NB4 (cell line): ENCODE measurements around the gene CSMD2.

Source experiments
- POLR2A ChIP-seq: IDR thresholded peaks from 2 replicates; pipeline ENCODE4 v1.6.1; 2011; ENCODE audit warnings: mild to moderate bottlenecking; ENCODE audit not compliant: insufficient read length; ENCODE audit errors: extremely low read depth
- TF ChIP-seq, protein P1 (sequence below): IDR thresholded peaks from one replicate; pipeline ENCODE4 v1.5.1; 2012; ENCODE audit warnings: low read depth, low read length

DNA sequence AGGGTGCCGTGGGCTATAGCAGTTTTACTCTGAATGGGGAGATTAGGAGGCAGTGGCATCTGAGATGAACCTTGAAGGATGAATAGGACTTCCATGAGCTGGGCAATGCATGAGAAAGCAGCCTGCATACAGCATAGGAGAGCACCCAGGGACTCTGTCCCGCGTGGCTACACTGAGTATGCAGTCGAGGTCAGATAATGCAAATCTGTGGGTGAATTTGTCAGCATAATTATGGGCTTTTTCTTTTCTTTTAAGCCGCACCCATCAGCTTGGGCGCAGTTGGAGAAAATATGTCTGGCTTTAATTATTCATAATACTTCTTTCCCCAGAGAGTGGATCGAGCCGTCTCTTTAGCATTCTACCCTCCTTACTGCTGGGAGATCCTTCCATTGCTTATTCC is 504.1 kb downstream of the CSMD2 start:
- TF ChIP-seq, protein P1, sequence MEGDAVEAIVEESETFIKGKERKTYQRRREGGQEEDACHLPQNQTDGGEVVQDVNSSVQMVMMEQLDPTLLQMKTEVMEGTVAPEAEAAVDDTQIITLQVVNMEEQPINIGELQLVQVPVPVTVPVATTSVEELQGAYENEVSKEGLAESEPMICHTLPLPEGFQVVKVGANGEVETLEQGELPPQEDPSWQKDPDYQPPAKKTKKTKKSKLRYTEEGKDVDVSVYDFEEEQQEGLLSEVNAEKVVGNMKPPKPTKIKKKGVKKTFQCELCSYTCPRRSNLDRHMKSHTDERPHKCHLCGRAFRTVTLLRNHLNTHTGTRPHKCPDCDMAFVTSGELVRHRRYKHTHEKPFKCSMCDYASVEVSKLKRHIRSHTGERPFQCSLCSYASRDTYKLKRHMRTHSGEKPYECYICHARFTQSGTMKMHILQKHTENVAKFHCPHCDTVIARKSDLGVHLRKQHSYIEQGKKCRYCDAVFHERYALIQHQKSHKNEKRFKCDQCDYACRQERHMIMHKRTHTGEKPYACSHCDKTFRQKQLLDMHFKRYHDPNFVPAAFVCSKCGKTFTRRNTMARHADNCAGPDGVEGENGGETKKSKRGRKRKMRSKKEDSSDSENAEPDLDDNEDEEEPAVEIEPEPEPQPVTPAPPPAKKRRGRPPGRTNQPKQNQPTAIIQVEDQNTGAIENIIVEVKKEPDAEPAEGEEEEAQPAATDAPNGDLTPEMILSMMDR: no peak
- no peak for TF ChIP-seq POLR2A
